Measurements from ENCODE around the gene ADH7.

Gene ADH7

DNA sequence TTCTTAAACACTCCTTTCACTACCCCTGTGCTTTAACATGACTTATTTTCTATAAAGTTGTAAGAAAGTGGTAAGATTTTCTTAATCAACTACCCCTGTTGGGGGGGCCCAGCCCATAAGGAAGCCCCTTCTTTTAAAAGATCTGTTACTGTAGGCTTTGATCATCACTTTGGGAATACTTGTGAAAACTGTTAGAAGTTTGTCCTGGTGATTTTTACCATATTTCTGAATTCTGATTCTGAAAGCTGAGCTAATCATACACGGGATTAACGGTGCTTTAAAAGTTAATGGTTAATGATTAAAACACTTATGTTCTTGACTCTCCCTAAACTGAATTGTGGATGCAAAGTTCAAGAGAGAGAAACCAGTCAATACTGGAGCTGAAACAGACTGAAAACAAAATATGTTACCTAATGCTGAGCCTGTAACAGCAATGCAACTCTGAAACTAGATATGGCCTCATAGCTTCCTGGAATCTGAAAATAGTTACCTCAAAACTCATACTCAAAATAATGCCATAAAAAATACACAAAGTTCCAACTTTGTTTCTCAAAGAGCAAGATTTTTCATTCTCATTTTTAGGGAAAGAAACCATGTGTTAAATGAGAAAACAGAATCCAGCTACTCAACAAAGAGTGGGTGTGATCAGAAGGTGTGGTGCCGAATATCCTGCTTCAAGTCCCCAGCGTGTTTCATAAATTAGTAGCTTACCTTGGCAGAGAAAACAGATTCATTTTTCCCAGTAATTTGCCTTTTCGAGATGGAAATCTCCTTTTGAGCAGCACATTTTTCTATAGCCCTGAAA, 31.6 kb downstream of the ADH7 start:
- TF ChIP-seq, protein P1, sequence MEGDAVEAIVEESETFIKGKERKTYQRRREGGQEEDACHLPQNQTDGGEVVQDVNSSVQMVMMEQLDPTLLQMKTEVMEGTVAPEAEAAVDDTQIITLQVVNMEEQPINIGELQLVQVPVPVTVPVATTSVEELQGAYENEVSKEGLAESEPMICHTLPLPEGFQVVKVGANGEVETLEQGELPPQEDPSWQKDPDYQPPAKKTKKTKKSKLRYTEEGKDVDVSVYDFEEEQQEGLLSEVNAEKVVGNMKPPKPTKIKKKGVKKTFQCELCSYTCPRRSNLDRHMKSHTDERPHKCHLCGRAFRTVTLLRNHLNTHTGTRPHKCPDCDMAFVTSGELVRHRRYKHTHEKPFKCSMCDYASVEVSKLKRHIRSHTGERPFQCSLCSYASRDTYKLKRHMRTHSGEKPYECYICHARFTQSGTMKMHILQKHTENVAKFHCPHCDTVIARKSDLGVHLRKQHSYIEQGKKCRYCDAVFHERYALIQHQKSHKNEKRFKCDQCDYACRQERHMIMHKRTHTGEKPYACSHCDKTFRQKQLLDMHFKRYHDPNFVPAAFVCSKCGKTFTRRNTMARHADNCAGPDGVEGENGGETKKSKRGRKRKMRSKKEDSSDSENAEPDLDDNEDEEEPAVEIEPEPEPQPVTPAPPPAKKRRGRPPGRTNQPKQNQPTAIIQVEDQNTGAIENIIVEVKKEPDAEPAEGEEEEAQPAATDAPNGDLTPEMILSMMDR (IDR thresholded peaks at IDR 0.05), result no peak

GRCh38 chr4:99402765-99403164, 32.4 kb downstream of the ADH7 start:
- TF ChIP-seq, protein P1 (IDR thresholded peaks at IDR 0.05), result no peak

- TF ChIP-seq, protein P1 (IDR thresholded peaks at IDR 0.05), result no peak
These were observed 34.3 kb downstream of the ADH7 start for GRCh38 chr4:99400831-99401230.

DNA sequence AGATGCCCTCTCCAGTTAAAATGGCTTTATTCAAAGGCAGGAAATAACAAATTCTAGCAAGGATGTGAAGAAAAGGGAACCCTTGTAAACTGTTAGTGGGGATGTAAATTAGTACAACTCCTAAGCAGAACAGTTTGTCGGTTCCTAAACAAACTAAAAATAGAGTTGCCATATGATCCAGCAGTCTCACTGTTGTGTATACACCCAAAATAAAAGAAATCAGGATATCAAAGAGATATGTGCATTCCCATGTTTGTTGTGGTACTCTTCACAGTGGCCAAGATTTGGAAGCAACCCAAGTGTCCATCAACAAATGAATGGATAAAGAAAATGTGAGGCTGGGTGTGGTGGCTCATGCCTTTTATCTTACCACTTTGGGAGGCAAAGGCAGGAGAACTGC, 36.1 kb downstream of the ADH7 start:
- TF ChIP-seq, protein P1 (IDR thresholded peaks at IDR 0.05), result no peak

DNA sequence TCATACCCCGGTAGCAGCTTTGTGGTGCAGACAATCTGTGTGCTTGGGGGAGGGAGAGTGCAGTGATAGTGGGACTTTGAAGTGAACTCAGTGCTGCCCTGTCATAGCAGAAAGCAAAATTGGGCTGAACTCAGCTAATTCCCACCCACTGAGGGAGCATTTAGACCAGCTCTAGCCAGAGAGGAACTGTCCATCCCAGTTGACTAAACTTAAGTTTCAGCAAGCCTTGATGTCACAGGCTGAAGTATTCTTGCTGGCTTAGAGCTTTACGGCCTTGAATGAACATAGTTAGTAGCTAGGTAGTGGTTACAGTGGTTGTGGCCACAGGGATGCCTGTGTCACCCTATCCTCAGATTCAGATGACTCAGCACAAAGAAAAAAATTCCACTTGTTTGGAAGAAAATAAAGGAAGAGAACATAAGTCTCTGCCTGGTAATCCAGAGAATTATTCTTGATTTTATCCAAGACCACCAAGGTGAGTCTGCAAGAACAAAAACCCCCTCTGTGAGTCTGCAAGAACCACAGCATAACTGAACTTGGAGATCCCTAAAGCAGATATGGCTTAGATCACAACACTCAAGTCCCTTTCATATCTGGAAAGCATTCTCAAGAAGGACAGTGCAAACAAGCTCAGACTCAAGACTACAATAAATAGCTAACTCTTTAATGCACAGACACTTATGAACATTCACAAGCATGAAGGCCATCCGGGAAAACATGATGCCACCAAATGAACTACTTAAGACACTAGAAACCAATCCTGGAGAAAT, 39.4 kb downstream of the ADH7 start:
- TF ChIP-seq, protein P1 (IDR thresholded peaks at IDR 0.05), result no peak

- TF ChIP-seq, protein P1 (IDR thresholded peaks at IDR 0.05), result no peak
These were observed 40.2 kb downstream of the ADH7 start for GRCh38 chr4:99394896-99395295.

DNA sequence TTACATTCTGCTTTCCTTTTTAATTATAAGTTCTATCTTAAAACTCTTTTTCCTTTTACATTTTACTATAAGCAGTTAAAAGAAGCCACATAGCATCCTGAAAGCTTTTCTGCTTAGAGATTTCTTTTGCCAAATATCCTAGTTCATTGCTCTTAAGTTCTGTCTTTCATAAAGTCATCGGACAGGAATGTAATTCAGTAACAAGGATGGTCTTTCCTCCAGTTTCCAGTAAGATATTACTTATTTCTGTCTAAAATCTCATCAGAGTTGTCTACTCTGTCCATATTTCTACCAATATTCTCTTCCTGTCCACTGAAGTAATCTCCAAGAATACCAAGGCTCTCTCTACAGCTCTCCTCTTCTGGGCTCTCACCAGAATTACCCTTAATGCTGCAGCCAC, 45.1 kb downstream of the ADH7 start:
- TF ChIP-seq, protein P1 (IDR thresholded peaks at IDR 0.05), result no peak
